HepG2 (cell line): ENCODE results near the gene POLL. TPM values are rescaled to one million over a fixed set of nuclear protein-coding genes. Genes with fewer than 3 reads are reported as not detected.

Source experiments
- AKNA ChIP-seq: sonication (generic); formaldehyde crosslinking; IDR thresholded peaks from 2 replicates; pipeline ENCODE4 v1.4.0; 2020; ENCODE audit warnings: missing genetic modification reagents, borderline replicate concordance
- CHD4 ChIP-seq: fragments of 200-600 bp; sonication (generic); IDR thresholded peaks from 2 replicates; pipeline ENCODE4 v1.7.0; 2017; ENCODE audit warnings: mild to moderate bottlenecking, low read length, borderline replicate concordance
- HDAC1 ChIP-seq: sonication (generic); formaldehyde crosslinking; IDR thresholded peaks from 2 replicates; pipeline ENCODE4 v1.5.1; 2020; ENCODE audit warnings: mild to moderate bottlenecking, missing genetic modification reagents
- SCMH1 ChIP-seq: sonication (generic); formaldehyde crosslinking; IDR thresholded peaks from 2 replicates; pipeline ENCODE4 v1.9.0; 2021; ENCODE audit warnings: missing genetic modification reagents, mild to moderate bottlenecking, borderline replicate concordance
- TCF12 ChIP-seq, 2 experiments: fragments of 450-650 bp in 1 of 2; sonication (generic) in 1 of 2; formaldehyde crosslinking in 1 of 2; IDR thresholded peaks; 2 replicates each; pipeline versions ENCODE4 v1.6.1 to v1.8.0; 2017 to 2022; ENCODE audit warnings: antibody characterized with exemption in 1 of 2, mild to moderate bottlenecking in 1 of 2, missing genetic modification reagents in 1 of 2, moderate library complexity in 1 of 2
- USF2 ChIP-seq, 2 experiments: sonication (generic) in 1 of 2; formaldehyde crosslinking in 1 of 2; IDR thresholded peaks; 2 replicates each; pipeline versions ENCODE4 v1.5.1 to v1.6.1; 2011 to 2020; ENCODE audit warnings: borderline replicate concordance in 1 of 2, low read depth in 1 of 2, low read length in 1 of 2, mild to moderate bottlenecking in 1 of 2, missing genetic modification reagents in 1 of 2, moderate library complexity in 1 of 2
- ZBTB39 ChIP-seq: sonication (generic); formaldehyde crosslinking; IDR thresholded peaks from 2 replicates; pipeline ENCODE4 v1.5.0; 2020; ENCODE audit warnings: missing genetic modification reagents
- ZBTB49 ChIP-seq: sonication (generic); formaldehyde crosslinking; IDR thresholded peaks from 2 replicates; pipeline ENCODE4 v1.4.0; 2020; ENCODE audit warnings: missing genetic modification reagents, borderline replicate concordance
- ZFAT ChIP-seq: sonication (generic); formaldehyde crosslinking; conservative IDR thresholded peaks from 2 replicates; pipeline ENCODE4 v1.8.1; 2023; ENCODE audit warnings: missing genetic modification reagents, inconsistent platforms
- ZNF776 ChIP-seq: sonication (generic); formaldehyde crosslinking; IDR thresholded peaks from 2 replicates; pipeline ENCODE4 v1.4.0; 2020; ENCODE audit warnings: mild to moderate bottlenecking, missing genetic modification reagents
- ZSCAN21 ChIP-seq: sonication (generic); formaldehyde crosslinking; IDR thresholded peaks from 2 replicates; pipeline ENCODE4 v1.8.0; 2022; ENCODE audit warnings: mild to moderate bottlenecking, missing genetic modification reagents, moderate library complexity, borderline replicate concordance
- polyA plus RNA-seq, 8 experiments: library from polyadenylated mRNA; depleted of rRNA in 3 of 8; stranded (reverse) in 7 of 8; unstranded in 1 of 8; fragments of >200 nt; fragmentation: Illumina TruSeq in 4 of 8; extraction: Trizol in 4 of 8; gene quantifications; 2 replicates each; pipeline versions ENCODE4 v1.2.1 to v1.2.3, GENCODE V29; 2011 to 2016; ENCODE audit warnings: low read depth in 4 of 8, missing spikeins in 1 of 8, mixed read lengths in 1 of 8; ENCODE audit not compliant: insufficient read depth in 1 of 8
- total RNA-seq, 5 experiments: library from RNA; depleted of rRNA; stranded (reverse); fragments of >200 nt; fragmentation: Illumina TruSeq; extraction: Trizol; gene quantifications; 2 replicates each; pipeline ENCODE4 v1.2.3, GENCODE V29; 2016; ENCODE audit warnings: low read depth in 1 of 5

The POLL gene
- total and polyA plus RNA-seq, 2 of the 13 experiments (the other 11 are each of a cell fraction or from before 2014, with no cell fraction given): 13.8 to 19.1 TPM

GRCh38 chr10:101569622-101570427 is 18.2 kb downstream of the POLL start (continued):
- TF ChIP-seq AKNA (CRISPR knock-in tag) (no peak), HDAC1 (no peak), ZNF776 (CRISPR knock-in tag) (no peak), TCF12 (IDR thresholded peaks at IDR 0.05) (no peak), TCF12 (CRISPR knock-in tag; IDR thresholded peaks at IDR 0.05) (no peak), SCMH1 (CRISPR knock-in tag) (no peak), ZBTB39 (CRISPR knock-in tag) (no peak), USF2 (IDR thresholded peaks at IDR 0.05; ENCODE audit: low read depth, low read length) (no peak), USF2 (CRISPR knock-in tag; IDR thresholded peaks at IDR 0.05; ENCODE audit: borderline replicate concordance) (no peak), ZSCAN21 (no peak), CHD4 (no peak), ZBTB49 (CRISPR knock-in tag) (no peak), ZFAT (CRISPR knock-in tag) (no peak)
